Body of pancreas (tissue), 4 donors: ENCODE data around the gene SECTM1. TPM values are rescaled to one million over a fixed set of nuclear protein-coding genes. Genes with fewer than 3 reads are reported as not detected.
A peak's percentile ranks its signal among the peaks of the same experiment; 100 is the strongest.
"Not testable (repeated sequence)": the region's sequence is repeated elsewhere in the genome, so short reads cannot be mapped to it uniquely, and the experiment has no call there.

Source experiments
- ATAC-seq: fragments of 150-250 bp; one replicate; pipeline ENCODE4 v1.9.1; 2016
- DNase-seq, 4 donors: peaks; one replicate each; pipeline ENCODE4 v3.0.0-alpha.2; 2019
- H3K27ac ChIP-seq, 4 donors: fragments of 200-600 bp; sonication (generic); 1 replicate in 3 of 4; 2 replicates in 1 of 4; pipeline versions ENCODE4 v1.5.1 to v1.6.1; 2016 to 2019; ENCODE audit warnings: mild to moderate bottlenecking in 1 of 4, mixed read lengths in 1 of 4, moderate library complexity in 1 of 4
- H3K27me3 ChIP-seq, 2 donors: fragments of 200-600 bp; sonication (generic); one replicate each; pipeline ENCODE4 v1.6.0; 2016; ENCODE audit warnings: mild to moderate bottlenecking in 1 of 2
- H3K36me3 ChIP-seq, 2 donors: fragments of 200-600 bp; sonication (generic); replicated peaks in 1 of 2; 2 replicates each; pipeline ENCODE4 v1.5.1; 2016; ENCODE audit warnings: low read depth in 2 of 2; ENCODE audit not compliant: insufficient read depth in 1 of 2
- H3K4me1 ChIP-seq: fragments of 200-600 bp; sonication (generic); one replicate; pipeline ENCODE4 v1.6.0; 2016
- H3K4me3 ChIP-seq, 2 donors: fragments of 200-600 bp; sonication (generic); 1 replicate in 1 of 2; 2 replicates in 1 of 2; pipeline ENCODE4 v1.5.1; 2016 to 2019
- H3K9me3 ChIP-seq, 3 donors: fragments of 200-600 bp; sonication (generic); 1 replicate in 2 of 3; 2 replicates in 1 of 3; pipeline ENCODE4 v1.5.1; 2016
- CTCF ChIP-seq, 7 experiments: fragments of 450-650 bp in 4 of 7; fragments of 200-600 bp in 3 of 7; sonication (generic) in 3 of 7; IDR thresholded peaks; one replicate each; pipeline ENCODE4 v1.5.1; 2016 to 2019; ENCODE audit warnings: antibody characterized with exemption in 7 of 7
- POLR2A ChIP-seq, 3 donors: fragments of 450-650 bp; IDR thresholded peaks; one replicate each; pipeline ENCODE4 v1.6.1; 2016; ENCODE audit warnings: antibody characterized with exemption in 3 of 3, mild to moderate bottlenecking in 2 of 3
- WGBS, 2 donors: methylation state at CpG; one replicate each; pipeline ENCODE4 v1.1.5; 2017; 5-methylcytosine and 5-hydroxymethylcytosine counted together
- intact Hi-C: fragments of 100-400 bp; cut with DNase I; formaldehyde crosslinking; loops from one replicate; pipeline ENCODE4 v1.15.1; 2023
- total RNA-seq, 2 donors: library from RNA; depleted of rRNA; stranded (reverse); fragments of >200 nt; gene quantifications; one replicate each; pipeline ENCODE4 v1.1.0, GENCODE V29; 2016

SECTM1 gene
- total RNA-seq, 2 donors from 2014 or later = 5.4 to 6.3 TPM

GRCh38 chr17:82374626-82375331 lies 41.2 kb upstream of the SECTM1 start:
- Histone ChIP-seq H3K4me3 (no peak overlapping the region), H3K9me3 (no peaks in the 10 kb centered on the region), H3K36me3 (no peaks in the 10 kb centered on the region), H3K27ac (no peak overlapping the region), H3K4me1 (peaks cover 29% of the 10 kb centered on the region), H3K27me3 (peaks cover 12 to 21% of the 10 kb centered on the region in 2 donors)
- intact Hi-C loops = no loop called here
- ATAC-seq (no peak), DNase-seq (no peak)
- TF ChIP-seq CTCF (IDR thresholded peaks at IDR 0.05) (no peak), POLR2A (IDR thresholded peaks at IDR 0.05) (no peak)
- 49 to 72% methylated on average over 33 to 70 of the region's 79 CpGs for WGBS, 2 donors

DNA sequence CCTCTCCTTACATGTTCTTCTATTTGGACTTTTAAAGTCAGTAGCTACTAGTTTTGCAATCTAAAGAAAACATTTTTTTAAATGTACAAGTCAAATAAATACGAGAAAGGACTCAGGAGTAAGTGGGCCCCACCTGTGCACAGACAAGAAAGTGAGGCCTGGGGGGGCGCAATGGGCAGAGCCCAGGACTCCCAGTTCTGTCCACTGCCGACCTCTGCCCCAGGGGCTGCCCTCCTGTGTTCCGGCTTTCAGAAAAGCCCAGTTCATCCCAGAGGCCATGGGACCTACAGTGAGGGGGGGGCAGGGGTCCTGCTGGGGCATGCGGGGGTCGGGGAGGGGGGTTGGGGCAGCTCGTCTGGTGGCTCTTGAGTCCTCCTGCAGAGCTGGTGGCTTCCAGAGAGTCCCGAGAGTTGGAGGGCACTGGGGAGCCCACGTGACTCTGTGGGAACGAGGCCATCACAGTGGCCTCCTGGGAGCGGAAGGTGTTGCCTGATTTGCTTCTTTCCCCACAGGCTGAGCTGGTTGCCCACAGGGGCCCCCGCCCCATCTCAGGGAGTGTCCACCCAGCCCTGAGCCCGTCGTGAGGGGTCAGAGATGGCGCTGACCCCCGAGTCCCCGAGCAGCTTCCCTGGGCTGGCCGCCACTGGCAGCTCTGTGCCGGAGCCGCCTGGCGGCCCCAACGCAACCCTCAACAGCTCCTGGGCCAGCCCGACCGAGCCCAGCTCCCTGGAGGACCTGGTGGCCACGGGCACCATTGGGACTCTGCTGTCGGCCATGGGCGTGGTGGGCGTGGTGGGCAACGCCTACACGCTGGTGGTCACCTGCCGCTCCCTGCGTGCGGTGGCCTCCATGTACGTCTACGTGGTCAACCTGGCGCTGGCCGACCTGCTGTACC lies 40.4 kb upstream of the SECTM1 start:
- 88 to 90% methylated on average over 13 to 34 of the region's 37 CpGs for WGBS, 2 donors
- no peak for TF ChIP-seq POLR2A (IDR thresholded peaks at IDR 0.05)
- TF ChIP-seq CTCF (IDR thresholded peaks at IDR 0.05) = no peak
- Histone ChIP-seq H3K4me3 (no peak overlapping the region), H3K9me3 (no peaks in the 10 kb centered on the region), H3K36me3 (no peaks in the 10 kb centered on the region), H3K27me3 (peaks cover 12 to 21% of the 10 kb centered on the region in 2 donors), H3K4me1 (peaks cover 29% of the 10 kb centered on the region), H3K27ac (no peak overlapping the region)
- DNase-seq = no peak
- intact Hi-C loops = no loop called here
- no peak for ATAC-seq

GRCh38 chr17:82373072-82373452 lies 39.5 kb upstream of the SECTM1 start:
- peaks cover 12 to 21% of the 10 kb centered on the region in 2 donors for H3K27me3 ChIP-seq
- peaks cover 29% of the 10 kb centered on the region for H3K4me1 ChIP-seq
- H3K27ac ChIP-seq = peak overlapping the region in 2 of 4 donors; percentile 33 to 48
- H3K9me3 ChIP-seq, DNase-seq, H3K36me3 ChIP-seq, H3K4me3 ChIP-seq, intact Hi-C loops, ATAC-seq: not testable (repeated sequence)
- whole genome bisulfite sequencing, 2 donors = 67 to 79% methylated on average over 10 of the region's 10 CpGs

GRCh38 chr17:82372249-82373071 lies 38.9 kb upstream of the SECTM1 start:
- Histone ChIP-seq H3K9me3 (no peaks in the 10 kb centered on the region), H3K4me3 (peak overlapping the region in 1 of 2 donors; percentile 5), H3K27me3 (peaks cover 12 to 21% of the 10 kb centered on the region in 2 donors), H3K4me1 (peaks cover 29% of the 10 kb centered on the region), H3K36me3 (no peaks in the 10 kb centered on the region), H3K27ac (peak overlapping the region in 3 of 4 donors; percentile 13 to 48 (median 33))
- TF ChIP-seq CTCF (IDR thresholded peaks at IDR 0.05) (peak in 3 of 7 experiments; percentile 35 to 45 (median 40)), POLR2A (IDR thresholded peaks at IDR 0.05) (peak in 1 of 3 donors; percentile 13)
- ATAC-seq (peak; percentile 78), DNase-seq (peak; percentile 33 to 83 (median 73))
- 13 to 33% methylated on average over 24 to 34 of the region's 41 CpGs for WGBS, 2 donors
- intact Hi-C loops = no loop called here
